ENCODE measurements around the gene TARDBP.
"Not testable (repeated sequence)": the region's sequence is repeated elsewhere in the genome, so short reads cannot be mapped to it uniquely, and the experiment has no call there.

The TARDBP gene

GRCh38 chr1:11059155-11059967 is 46.9 kb downstream of the TARDBP start:
- peak overlapping the region; percentile 99 for H3K4me3 ChIP-seq (ENCODE audit: control insufficient read depth, low read depth, low read length)
- no peak for DNase-seq (ENCODE audit: low read depth)
- TF ChIP-seq, protein P1, sequence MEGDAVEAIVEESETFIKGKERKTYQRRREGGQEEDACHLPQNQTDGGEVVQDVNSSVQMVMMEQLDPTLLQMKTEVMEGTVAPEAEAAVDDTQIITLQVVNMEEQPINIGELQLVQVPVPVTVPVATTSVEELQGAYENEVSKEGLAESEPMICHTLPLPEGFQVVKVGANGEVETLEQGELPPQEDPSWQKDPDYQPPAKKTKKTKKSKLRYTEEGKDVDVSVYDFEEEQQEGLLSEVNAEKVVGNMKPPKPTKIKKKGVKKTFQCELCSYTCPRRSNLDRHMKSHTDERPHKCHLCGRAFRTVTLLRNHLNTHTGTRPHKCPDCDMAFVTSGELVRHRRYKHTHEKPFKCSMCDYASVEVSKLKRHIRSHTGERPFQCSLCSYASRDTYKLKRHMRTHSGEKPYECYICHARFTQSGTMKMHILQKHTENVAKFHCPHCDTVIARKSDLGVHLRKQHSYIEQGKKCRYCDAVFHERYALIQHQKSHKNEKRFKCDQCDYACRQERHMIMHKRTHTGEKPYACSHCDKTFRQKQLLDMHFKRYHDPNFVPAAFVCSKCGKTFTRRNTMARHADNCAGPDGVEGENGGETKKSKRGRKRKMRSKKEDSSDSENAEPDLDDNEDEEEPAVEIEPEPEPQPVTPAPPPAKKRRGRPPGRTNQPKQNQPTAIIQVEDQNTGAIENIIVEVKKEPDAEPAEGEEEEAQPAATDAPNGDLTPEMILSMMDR (IDR thresholded peaks at IDR 0.05; ENCODE audit: control insufficient read depth, insufficient read depth, low read depth, low read length, missing control alignments) = peak; percentile 1

- DNase-seq (ENCODE audit: low read depth) = peak; percentile 46
- peak within 1 kb of the TSS; percentile 99 for H3K4me3 ChIP-seq (ENCODE audit: control insufficient read depth, low read depth, low read length)
- TF ChIP-seq, protein P1 (IDR thresholded peaks at IDR 0.05; ENCODE audit: control insufficient read depth, insufficient read depth, low read depth, low read length, missing control alignments) = no peak
Measured at GRCh38 chr1:11059968-11060830, 47.7 kb downstream of the TARDBP start, which contains the start of gene SRM. Gene SRM, minus strand, starts transcription at chr1:11060018. Its CDS starts 75 bp downstream, at chr1:11059943.

DNA sequence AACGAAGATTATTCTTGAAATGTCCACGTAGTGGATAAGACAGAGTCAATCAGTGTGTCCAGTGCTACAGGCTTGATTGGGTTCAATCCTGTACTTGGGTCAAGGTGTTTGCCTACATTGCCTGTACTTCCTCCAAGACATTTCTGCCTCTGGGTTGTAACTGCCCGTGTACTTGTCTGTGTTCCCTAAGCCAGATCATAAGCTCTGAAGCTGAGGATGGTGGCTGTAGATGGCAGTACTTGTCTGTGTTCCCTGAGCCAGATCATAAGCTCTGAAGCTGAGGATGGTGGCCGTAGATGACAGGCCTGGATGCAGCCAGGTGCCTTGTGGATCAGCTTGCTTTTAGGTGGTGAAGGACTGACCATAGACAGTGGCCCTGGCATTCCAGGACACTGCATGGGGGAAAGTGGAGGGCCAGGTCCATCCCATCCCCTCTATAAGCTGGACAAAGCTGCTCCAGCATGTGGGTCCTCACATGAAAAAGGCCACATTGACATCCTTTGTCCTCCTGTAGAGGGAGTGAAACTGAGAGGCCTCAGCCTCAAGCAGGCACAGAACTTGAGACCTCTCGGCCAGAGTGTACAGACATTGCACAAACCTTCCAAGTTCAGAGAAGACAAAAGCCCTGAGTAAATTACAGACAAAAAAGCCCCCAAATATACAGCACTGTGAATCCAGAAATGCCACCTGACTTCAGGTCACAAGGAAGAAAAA is 49.4 kb downstream of the TARDBP start:
- no peak for DNase-seq (ENCODE audit: low read depth)
- TF ChIP-seq, protein P1 (IDR thresholded peaks at IDR 0.05; ENCODE audit: control insufficient read depth, insufficient read depth, low read depth, low read length, missing control alignments) = no peak
- H3K4me3 ChIP-seq (ENCODE audit: control insufficient read depth, low read depth, low read length) = no peak overlapping the region

DNA sequence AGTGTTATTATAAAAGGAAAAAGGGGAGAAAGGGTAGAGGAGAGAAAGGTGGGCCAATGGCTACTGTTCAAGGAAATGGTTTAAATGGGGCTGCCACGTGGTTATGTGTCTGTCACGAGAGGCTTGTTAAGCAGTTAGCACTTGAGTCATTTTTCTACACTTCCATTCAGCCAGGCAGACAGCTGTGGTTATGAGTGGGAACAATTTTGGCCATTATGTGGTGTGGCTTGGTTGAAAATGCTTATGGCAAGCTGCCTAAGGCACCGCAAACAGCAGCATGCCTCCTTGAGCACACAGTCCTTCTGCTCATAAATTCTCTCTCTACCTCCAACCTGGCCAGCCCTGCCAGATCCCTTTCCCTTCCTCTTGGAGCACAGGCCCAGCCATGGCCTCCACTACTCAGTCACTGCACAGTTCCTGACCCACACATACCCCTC is 50.5 kb downstream of the TARDBP start:
- TF ChIP-seq, protein P1 (IDR thresholded peaks at IDR 0.05; ENCODE audit: control insufficient read depth, insufficient read depth, low read depth, low read length, missing control alignments) = no peak
- H3K4me3 ChIP-seq (ENCODE audit: control insufficient read depth, low read depth, low read length) = no peak overlapping the region
- DNase-seq (ENCODE audit: low read depth) = peak; percentile 77

DNA sequence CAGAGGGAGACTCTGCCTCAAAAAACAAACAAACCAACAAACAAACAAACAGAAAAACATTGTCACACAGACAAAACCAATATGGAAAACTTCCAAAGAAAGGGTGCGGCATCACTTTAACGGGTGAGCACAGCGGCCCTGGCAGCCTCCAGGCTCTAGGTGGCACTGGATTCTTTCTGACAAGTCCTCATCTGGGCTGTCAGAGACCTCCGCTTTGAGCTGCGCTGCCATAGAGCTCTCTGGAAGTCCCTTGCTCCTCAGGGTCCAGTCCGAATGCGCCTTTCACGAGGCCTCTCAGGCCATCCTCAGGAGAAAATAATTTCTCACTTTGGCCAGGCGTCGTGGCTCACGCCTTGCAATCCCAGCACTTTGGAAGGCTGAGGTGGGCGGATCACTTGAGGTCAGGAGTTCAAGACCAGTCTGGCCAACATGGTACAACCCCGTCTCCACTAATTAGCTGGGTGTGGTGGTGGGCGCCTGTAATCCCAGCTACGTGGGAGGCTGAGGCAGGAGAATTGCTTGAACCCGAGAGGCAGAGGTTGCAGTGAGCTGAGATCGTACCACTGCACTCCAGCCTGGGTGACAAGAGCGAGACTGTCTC is 51.6 kb downstream of the TARDBP start:
- not testable (repeated sequence) for DNase-seq (ENCODE audit: low read depth)

GRCh38 chr1:11064942-11065341 is 52.5 kb downstream of the TARDBP start:
- no peak for DNase-seq (ENCODE audit: low read depth)
- TF ChIP-seq, protein P1 (IDR thresholded peaks at IDR 0.05; ENCODE audit: control insufficient read depth, insufficient read depth, low read depth, low read length, missing control alignments) = no peak
- no peak overlapping the region for H3K4me3 ChIP-seq (ENCODE audit: control insufficient read depth, low read depth, low read length)

More for the DNA sequence above, 51.6 kb downstream of the TARDBP start:
- not testable (repeated sequence) for H3K4me3 ChIP-seq (ENCODE audit: control insufficient read depth, low read depth, low read length)
